AG09309 (cell line): ENCODE measurements around the gene ACP7.

Source experiments
- DNase-seq: peaks from one replicate; pipeline ENCODE4 v3.0.0-alpha.2; 2010; ENCODE audit warnings: low read depth
- H3K4me3 ChIP-seq: 2 replicates; pipeline ENCODE4 v1.5.1; 2011; ENCODE audit warnings: mild to moderate bottlenecking, low read depth, low read length, moderate library complexity; ENCODE audit not compliant: control insufficient read depth
- TF ChIP-seq, protein P1 (sequence below): IDR thresholded peaks from 2 replicates; pipeline ENCODE4 v1.5.1; 2011; ENCODE audit warnings: mild to moderate bottlenecking, low read depth, low read length, inconsistent platforms; ENCODE audit not compliant: insufficient read depth, control insufficient read depth; ENCODE audit errors: missing control alignments

Gene ACP7

DNA sequence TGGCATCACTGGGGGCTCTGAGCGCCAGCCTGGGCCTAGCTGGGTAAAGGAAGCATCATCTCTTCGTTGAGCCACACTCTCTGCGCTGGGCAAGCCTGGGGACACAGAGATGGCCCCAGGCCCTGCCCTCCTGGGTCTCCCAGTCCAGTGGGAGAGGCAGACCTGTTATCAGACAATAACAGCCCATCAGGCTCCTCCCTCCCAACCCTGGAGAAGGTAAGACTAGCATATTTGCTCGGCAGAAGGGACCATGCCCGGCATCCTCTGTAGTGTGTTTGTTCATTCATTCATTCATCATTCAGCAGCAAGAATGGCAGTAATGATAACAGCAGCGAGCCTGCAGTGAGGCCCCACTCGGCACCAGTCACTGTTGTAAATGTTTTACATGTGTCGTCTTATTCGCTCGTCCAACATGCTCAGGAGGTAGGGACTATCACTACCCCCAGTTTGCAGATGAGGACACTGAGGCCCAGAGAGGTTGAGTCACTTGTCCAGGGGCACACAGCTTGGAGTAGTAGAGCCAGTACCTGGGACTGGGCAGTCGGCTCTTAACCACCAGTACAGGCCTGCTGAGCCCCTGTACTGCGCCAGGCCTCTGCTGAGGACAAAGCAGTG is 74.6 kb downstream of the ACP7 start:
- no peak overlapping the region for H3K4me3 ChIP-seq
- TF ChIP-seq, protein P1, sequence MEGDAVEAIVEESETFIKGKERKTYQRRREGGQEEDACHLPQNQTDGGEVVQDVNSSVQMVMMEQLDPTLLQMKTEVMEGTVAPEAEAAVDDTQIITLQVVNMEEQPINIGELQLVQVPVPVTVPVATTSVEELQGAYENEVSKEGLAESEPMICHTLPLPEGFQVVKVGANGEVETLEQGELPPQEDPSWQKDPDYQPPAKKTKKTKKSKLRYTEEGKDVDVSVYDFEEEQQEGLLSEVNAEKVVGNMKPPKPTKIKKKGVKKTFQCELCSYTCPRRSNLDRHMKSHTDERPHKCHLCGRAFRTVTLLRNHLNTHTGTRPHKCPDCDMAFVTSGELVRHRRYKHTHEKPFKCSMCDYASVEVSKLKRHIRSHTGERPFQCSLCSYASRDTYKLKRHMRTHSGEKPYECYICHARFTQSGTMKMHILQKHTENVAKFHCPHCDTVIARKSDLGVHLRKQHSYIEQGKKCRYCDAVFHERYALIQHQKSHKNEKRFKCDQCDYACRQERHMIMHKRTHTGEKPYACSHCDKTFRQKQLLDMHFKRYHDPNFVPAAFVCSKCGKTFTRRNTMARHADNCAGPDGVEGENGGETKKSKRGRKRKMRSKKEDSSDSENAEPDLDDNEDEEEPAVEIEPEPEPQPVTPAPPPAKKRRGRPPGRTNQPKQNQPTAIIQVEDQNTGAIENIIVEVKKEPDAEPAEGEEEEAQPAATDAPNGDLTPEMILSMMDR, result no peak
- DNase-seq, result no peak

DNA sequence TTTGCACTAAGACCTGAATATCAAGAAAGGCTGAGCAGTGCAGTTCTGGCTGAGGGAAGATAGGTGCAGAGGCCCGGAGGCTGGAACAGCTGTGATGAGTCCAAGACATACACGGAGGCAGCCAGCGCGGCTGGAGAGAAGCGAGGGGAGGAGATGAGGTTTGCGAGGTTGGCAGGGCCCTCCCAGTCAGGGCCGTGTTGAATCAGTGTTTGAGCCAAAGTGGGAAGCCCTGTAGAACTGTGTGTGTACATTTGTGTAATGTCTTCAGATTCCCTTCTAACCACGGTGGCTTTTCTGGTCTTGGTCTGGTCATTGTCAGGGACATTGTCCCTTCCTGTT is 76.3 kb downstream of the ACP7 start:
- H3K4me3 ChIP-seq, result no peak overlapping the region
- peak; percentile 14 for DNase-seq
- TF ChIP-seq, protein P1, result no peak
